ENCODE data around the gene APOH.

Gene APOH

DNA sequence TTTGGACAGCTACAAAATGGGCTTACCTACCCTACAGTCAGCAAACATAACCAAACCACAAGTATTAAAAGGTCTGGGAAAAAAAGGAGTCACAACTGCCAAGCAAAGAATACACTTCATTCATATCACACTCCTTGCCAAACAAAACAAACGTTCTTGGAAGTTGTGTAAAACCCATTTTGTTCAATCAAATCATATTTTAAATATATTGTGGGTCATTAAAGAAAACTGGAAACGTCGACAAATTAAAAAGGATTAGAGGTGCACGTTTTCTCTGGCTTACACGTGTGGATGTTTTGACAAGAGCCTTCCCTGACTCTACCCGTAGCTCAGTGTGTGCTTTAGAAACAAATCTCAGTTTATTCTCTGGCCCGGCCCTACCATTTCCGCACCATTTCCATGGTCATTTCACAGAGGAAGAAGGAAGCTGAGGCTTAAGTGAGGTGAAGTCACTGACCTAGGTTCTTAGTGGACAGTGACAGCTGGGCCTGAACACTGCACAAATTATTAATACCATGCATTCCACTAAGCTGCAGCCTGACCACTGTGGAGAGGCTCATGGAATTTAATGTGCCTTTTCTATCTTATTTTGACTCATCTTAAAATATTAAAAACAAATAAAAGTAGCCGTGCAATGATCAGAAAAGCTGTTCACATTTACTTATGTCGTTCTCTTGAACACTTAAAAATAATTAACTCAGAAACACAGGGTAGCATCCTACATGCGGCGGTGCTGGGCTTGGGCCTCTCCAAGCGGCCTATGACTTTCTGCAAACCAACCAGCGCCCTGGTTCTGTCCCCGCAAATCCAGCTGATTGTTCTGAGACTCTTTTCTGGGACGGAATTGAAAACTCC, 38.2 kb downstream of the APOH start:
- DNase-seq, result peak; percentile 53

DNA sequence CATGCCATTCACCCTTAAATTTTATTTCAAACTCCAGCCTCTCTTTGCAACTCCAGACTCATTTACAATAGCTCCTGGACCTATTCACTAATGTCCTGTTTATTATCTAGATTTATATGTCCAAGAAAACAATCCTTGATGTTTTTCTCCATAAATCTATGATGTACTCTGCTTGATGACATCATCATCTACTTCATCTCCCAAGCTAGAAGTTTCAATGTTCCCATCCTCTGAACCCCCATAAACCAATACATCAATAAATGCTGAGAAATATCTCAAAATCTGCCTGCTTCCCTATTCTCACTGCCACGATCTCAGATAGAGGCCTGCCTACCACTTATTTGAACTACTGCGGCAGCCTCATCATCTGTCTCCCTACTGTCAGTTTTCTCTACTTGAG, 41.5 kb downstream of the APOH start:
- no peak for DNase-seq

DNA sequence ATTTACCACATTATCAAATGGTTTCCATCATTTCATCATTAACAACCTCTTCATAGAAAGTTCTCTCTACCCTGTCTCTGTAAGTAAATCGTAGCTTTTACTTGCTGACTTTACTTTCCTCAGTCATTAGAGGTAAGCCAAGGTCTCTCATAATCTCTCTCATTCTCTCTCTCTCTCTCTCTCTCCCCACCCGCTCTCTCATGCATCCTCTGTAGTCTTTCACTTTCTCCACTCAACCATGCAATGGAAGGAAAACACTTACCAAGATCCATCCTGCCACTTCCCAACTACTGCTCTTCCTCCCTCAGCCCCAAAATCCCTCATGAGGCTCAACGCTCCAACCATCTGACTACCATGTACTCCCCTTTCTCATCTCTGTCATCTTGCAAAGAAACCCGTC, 43.4 kb downstream of the APOH start:
- peak; percentile 5 for DNase-seq

DNA sequence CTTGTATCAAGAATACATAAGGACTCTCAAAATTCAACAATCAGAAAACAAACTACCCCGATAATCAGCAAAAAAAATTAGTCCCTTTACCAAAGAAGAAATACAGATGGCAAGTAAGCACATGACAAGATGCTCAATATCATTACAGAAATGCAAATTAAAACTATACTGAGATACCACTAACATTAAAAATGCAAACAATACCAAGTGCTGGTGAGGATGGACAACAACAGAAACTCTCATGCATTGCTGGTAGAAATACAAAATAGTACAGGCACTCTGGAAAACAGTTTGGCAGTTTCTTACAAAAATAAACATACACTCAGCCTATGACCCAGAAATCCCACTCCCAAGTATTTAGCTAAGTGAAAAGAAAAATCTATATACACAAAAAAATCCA, 44.8 kb downstream of the APOH start:
- no peak for DNase-seq

DNA sequence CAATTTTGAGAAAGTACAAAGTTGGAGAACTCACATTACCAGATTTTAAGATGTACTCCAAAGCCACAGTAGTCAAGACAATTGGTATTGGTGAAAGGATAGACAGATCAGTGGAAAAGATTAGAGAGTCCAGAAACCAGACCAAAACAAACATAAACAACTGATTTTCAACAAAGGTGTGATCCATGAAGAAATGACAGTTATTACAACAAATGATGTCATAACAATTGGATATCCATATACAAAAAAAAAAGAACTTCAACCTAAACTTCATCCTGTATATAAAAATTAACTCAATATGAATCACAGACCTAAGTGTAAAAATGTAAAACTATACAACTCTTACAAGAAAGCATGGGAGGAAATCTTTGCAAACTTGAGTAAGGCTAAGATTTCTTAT, 45.7 kb downstream of the APOH start:
- DNase-seq, result no peak

DNA sequence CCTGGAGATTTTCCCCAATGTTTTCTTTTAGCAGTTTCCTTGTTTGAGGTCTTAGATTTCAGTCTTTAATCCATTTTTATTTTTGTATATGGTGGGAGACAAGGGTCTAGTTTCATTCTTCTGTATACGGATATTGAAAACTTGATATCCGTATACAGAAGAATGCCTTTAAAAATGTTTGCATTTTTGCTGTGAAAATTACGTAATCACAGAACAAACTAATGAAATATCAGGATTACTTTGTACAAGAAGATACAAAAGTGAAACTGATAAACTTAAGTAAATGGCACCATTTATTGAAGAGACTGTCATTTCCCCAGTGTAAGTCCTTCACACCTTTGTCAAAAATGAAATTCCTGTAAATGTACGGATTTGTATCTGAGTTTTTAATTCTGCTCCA, 50.6 kb downstream of the APOH start:
- DNase-seq, result no peak

DNA sequence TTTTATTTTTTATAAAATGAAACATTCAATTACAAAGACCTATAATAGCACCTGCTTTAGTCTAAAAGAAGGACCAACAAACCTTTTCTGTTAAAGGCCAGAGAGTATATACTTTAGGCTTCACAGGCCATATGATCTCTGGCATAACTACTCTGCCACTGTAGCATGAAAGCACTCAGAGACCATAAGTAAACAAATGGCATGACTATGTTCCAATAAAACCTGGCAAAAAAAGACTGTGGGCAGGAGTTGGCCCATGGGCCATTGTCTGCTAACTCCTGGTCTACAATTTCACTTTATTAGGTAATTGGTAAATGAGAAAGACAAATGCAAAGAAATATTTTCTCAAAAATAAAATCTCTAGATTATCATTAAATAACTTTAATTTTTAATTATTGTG, 52.2 kb downstream of the APOH start:
- DNase-seq, result no peak

DNA sequence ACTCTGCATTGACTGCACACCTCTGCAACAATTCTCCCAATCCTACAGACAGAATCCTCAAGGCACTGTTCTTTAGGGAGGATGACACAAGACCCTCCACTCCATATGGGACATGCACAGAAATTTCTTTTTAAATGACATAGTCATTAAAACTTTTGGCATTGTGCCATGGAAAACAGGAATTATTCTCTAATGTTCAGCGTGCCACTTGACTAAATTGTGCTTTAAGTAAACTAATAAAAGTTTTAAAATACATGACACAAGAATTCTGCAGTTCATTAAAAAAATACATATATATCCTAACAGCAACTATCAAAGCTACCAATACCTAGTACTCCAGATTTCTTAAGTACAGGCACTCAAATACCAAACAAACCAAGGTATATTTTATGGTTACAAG, 53.3 kb downstream of the APOH start:
- no peak for DNase-seq

DNA sequence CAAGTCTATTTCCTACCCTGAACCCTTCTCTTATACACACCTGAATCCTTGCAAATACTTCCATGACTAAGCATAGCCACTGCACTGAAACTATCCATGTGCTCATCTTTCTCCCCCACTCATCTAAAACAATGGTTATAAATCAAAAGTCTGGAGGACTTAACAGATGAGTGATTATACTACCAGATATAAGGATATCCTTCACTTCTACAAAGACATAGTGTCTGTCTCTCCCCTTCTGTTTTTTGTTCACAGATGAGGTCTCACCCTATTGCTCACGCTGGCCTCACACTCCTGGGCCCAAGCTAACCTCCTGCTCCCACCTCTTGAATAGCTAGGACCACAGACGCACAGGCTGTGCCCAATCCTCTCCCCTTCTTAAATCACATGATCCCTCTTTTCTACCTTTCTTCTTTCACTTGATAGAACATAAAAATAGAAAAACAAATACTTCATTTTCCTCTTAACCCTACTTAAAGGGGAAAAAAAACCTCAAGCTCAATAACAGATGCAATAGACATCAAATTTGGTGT, 56.5 kb downstream of the APOH start:
- DNase-seq, result peak; percentile 76

DNA sequence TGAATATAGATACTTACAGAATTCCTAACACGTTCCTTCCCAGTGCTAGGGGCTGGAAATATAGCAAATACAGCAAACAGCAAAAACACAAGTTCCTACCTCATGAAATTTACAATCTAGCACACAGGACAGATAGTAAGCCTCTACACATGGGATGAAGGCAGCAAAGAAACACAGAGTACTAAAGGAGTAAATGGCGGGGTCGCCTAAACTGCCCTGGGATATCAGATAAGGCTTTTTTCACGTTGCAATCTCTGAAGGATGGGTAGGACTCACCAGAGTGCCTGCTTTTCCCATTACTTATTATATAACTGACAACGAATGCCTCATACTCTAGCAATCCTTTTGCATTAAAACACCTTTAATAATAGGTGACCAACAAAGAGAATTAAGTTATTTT, 57.1 kb downstream of the APOH start:
- no peak for DNase-seq

DNA sequence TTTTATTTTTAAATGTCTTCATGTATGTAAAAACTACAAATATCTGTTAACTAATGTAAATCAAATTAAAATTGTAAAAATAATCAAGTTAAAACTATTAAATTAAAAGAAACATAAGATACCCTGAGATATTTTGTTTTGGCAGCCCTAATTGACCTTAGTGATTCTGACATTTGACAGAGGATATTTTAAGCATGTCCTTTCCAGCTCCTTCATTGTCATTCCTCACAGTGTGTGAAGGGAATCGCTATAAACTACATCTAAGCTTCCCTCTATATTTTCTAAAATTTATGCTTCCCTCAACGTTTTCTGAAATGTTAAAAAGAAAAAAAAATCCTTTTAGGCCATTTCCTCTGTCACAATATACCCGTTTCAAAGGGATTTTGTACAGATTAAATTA, 57.5 kb downstream of the APOH start:
- DNase-seq, result no peak

DNA sequence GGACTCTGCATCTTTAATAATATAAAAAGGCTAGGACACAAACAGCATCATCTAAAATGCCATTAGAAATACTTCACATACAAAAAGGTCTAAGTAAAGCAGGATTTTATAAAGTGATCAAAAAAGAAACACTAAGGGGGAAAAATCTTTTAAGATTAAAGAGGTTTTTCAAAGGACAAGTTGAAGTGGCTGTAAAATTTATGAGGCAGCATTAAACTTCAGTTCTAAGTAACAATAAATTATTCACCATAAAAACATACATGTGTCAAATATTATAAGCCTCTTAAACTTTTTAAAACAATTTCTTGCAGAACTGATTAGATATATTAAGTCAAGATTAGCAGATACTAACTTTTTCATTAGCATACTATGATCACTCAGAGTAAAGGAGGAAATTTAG, 58.0 kb downstream of the APOH start:
- no peak for DNase-seq

DNA sequence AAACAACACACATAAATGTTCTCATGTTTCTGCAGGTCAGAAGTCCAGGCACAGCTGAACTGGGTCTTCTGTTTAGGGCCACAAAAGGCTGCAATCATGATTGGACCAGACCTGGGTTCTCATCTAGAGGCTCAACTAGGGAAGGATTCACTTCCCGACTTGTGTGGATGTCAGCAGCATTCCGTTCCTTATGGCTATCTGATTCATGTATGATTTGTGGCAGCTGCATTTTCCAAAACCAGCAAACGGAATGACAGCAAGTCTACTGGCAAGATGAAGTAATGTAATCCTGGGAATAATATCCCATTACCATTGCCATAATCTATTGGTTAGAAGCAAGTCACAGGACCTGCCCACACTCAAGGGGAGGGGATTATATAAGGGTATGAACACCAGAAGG, 59.4 kb downstream of the APOH start:
- no peak for DNase-seq

DNA sequence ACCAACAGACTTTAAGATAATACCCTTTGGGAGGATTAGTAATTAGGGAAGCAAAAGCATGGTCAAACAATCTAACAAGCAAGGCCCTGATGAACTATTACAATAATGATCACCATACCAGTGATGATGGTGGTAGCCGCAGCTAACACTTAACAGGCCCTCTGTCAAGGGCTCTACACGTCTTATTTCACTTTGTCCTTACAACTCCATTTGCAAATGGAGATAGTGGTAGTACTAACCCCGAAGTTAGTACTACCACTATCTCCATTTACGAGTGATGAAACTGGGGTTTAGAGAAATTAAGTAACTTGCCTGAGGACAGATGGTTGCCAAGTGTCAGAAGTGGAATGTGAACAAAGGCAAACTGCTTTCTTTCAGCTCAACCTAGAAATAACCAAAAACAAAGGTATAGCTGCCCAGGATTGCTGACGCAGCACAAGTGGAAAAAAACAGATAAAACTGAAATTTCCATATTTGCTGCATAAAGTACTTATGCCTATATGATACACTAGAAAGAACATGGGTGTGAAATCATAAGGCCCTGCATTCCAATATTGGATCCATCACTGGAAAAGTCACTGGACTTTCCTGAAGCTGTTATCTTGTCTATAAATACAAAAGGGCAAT, 61.9 kb downstream of the APOH start:
- DNase-seq, result no peak

DNA sequence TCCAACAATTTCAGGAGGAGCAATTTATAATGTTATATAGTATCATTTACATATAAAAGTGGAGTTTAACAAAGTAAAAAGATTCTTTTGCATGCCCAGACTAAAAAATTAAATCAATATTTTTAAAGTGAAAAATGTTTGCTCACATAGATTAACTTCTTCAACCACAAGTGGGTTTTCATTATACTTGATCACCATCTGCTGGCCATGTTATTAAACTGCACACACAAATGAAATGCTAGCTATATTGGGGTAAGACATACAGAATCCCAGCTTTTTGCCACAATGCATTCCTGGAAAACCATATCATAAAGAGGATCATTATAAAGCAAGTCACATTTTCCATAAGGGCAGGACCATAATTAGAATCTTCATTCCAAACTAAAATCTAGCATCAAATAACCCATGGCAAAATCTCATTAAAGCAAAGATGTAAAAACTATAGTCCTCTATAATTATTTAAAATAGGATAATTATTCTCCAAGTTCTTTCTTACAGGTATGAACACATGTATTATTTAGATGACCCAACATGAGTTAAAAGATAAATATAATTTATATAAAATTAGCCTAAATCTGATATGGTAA, 63.6 kb downstream of the APOH start:
- DNase-seq, result peak; percentile 39

All from kidney glomerular epithelial cell (primary cell).